HG03139 (cell line): ENCODE measurements around the gene CDKAL1.
"Not testable (repeated sequence)": the region's sequence is repeated elsewhere in the genome, so short reads cannot be mapped to it uniquely, and the experiment has no call there.

Source experiments
- ATAC-seq: cut with Tn5 transposase; IDR thresholded peaks from one replicate; pipeline ENCODE4 v1.9.1; 2021; ENCODE audit not compliant: unreplicated experiment

Gene CDKAL1

GRCh38 chr6:21049148-21049547 is 514.9 kb downstream of the CDKAL1 start:
- ATAC-seq = no peak

DNA sequence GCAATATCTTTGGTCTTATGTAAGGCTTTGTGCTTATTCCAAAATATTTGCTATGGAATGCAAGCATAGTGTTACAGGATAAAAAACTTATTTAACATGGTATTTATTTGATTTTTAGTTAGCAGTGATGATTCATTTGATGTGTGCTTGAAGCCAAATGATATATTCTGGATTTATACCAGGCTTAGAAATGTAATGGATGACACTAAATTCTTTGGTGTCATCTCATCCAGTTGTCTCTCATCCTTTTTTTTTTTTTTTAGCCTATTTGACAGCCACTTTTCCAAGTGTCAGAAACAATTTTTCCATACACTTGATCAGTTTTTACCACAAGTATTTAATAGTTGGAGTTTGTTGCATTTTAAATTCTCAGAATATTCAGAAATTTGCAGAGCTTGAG is 515.3 kb downstream of the CDKAL1 start:
- no peak for ATAC-seq

GRCh38 chr6:21050935-21051334 is 516.7 kb downstream of the CDKAL1 start:
- ATAC-seq = no peak

DNA sequence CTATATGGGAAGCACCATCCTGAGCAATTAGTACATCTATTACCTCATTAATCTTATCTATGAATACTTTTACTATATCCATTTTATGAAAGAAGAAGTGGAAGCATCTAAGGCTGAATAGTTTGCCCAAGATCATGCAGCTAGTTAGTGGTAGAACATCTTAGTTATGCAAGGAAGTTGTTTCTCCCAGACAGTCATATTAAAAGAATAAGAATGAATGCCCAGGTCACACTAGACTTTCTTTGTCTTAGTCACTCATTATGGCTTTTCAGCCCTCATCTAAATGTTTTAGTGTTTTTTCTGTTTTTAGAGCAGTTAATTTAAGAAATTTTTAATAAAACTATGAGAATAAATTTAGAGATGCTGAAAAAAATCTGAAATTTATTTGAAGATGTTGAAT is 517.5 kb downstream of the CDKAL1 start:
- ATAC-seq = no peak

GRCh38 chr6:21053612-21054011 is 519.4 kb downstream of the CDKAL1 start:
- no peak for ATAC-seq

- ATAC-seq = not testable (repeated sequence)
These were observed 521.2 kb downstream of the CDKAL1 start for GRCh38 chr6:21055480-21055879.

DNA sequence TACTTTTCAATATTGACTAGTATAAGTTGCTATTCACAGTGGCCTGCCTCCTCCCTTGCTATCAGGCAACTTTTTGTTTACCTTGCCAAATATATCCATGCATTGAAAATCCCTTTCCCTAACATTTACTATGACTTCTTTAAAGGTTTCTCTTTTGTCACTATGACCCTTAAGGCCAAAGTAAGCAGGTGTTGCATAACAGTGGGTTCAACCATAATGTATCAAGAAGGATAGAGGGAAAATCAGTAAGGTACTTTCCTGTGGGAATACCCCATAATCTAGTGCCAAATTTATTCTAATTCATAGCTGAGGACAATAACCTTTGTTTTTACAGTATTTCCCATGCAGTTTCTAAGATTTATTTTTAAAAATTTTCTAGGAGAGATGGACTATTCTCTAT is 527.6 kb downstream of the CDKAL1 start:
- no peak for ATAC-seq

DNA sequence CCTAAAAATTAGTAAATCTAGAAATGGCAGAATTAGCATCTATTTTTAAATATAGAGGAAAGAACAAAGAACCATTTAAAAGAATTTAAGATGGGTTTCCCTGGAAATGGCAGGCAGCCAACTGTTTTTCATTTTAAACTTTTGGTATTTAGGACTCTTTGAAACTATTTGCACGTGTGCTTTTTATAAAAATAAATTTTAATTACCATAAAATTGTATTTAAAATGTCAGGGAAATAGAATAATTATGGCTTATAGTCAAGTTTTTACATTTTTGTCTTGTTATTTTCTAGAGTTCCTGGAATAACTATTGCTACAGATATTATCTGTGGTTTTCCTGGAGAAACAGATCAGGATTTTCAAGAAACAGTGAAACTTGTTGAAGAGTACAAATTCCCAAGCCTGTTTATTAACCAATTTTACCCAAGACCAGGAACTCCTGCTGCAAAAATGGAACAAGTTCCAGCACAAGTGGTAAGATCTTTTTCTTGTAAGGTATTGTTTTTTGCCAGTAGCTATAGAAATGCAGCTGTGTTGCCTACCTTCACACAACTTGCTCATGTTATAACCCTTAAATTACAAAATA is 530.6 kb downstream of the CDKAL1 start:
- ATAC-seq = no peak

GRCh38 chr6:21067521-21067920 is 533.3 kb downstream of the CDKAL1 start:
- no peak for ATAC-seq

- no peak for ATAC-seq
These were observed 536.4 kb downstream of the CDKAL1 start for GRCh38 chr6:21070620-21071019.

DNA sequence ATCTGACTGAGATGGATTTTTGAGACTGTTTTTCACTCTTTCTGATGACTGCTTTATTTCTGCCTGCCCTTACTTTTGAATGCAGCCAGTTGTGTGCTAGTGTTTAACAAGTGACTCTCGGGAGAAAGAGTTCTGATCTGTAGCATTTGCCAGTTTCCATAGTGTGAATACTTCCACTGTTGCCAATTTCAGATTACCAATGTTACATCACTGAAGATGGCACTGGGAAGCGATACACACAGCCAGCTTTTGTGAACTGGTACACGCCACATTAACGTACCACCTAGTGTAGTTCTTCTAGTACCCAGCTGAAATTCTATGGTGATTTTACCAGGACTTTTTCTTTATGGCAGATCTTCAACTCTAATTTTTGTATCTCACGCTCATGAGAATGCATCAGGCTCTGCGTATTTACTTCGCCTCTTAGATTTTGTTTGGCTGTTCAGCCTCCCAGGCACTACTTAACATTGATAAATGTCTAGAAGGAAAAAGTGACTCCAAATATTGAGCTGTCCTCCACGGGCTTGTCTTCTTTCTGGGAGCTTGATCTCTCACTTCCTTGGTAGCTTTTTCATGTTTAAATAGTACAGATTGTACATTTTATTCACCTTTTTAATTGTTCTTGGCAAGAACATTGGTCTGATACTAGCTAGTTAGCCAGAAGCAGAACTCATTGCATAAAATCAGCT is 537.7 kb downstream of the CDKAL1 start:
- ATAC-seq = no peak

- ATAC-seq = no peak
These were observed 539.1 kb downstream of the CDKAL1 start for GRCh38 chr6:21073318-21073839.

GRCh38 chr6:21074484-21074883 is 540.2 kb downstream of the CDKAL1 start:
- ATAC-seq = no peak

- ATAC-seq = no peak
These were observed 541.7 kb downstream of the CDKAL1 start for GRCh38 chr6:21075986-21076385.

DNA sequence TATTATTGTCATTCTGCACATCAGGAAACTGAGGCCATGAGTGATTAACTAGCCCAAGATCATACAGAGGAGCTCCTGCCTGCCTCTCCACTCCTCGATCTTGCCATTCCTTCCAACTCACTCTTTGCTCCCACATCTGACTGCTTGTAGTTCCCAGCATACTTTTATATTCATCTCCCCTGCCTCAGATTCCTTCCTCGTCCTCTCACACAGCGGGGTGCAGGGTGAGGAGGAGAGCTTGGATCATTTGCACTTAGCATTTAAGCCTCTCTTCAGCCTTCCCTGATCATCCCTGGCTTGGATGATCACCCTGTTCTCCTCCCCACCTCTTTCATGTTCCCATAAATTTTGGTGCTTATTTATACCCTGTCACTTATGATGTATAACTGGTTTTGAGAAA is 544.2 kb downstream of the CDKAL1 start:
- ATAC-seq = no peak

- ATAC-seq = no peak
These were observed 545.3 kb downstream of the CDKAL1 start for GRCh38 chr6:21079468-21080048.

GRCh38 chr6:21080221-21080620 is 546.0 kb downstream of the CDKAL1 start:
- ATAC-seq = no peak

DNA sequence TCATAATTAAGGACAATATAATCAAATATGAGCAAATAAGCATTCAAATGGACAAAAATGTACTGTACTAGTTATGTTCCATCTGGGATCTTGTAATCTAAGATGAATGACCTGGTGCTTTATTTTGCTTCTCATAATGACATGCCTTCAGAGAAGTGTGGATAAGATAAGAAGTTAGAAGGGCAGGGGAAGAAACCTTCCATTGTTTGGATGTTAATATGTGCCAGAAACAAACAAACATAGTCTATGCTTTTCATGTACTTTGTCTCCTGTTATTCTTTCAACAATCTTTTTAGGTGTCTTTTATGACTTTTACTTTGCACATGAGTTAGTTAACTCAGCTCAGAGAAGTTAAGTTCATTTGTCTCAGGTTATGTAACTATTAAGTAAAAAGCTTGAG is 547.8 kb downstream of the CDKAL1 start:
- ATAC-seq = no peak

- ATAC-seq = no peak
These were observed 549.5 kb downstream of the CDKAL1 start for GRCh38 chr6:21083708-21084107.

DNA sequence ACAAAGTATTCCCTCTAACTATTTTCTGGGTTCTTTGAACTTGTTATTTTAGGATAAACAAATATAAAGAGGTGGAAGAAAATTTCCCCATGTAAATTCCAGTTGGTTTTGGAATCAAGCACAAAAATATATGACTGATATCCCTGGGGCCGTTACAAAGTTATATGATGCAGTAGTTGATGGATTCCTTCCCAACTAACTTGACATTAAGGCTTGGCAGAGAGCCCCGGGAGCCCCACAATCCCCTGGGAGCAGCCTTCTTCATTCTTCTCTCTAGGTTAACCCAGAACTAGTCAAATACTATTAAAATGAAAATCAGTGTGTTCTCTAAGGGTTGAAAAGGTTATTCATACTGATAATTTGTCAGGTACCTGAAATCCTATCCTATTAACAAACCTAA is 550.4 kb downstream of the CDKAL1 start:
- ATAC-seq = no peak

- ATAC-seq = no peak
These were observed 551.0 kb downstream of the CDKAL1 start for GRCh38 chr6:21085211-21085610.

GRCh38 chr6:21085643-21086042 is 551.4 kb downstream of the CDKAL1 start:
- ATAC-seq = no peak
